Ishikawa (cell line): ENCODE measurements around the gene NFU1.

ENCODE experiments used
- MAX ChIP-seq: IDR thresholded peaks from 2 replicates; pipeline ENCODE4 v1.6.1; 2012
- RAD21 ChIP-seq: IDR thresholded peaks from 2 replicates; pipeline ENCODE4 v1.6.1; 2012; ENCODE audit warnings: low read depth
- REST ChIP-seq: IDR thresholded peaks from 2 replicates; pipeline ENCODE4 v1.6.1; 2012; ENCODE audit warnings: low read depth, mild to moderate bottlenecking
- USF1 ChIP-seq: IDR thresholded peaks from 2 replicates; pipeline ENCODE4 v1.6.1; 2012
- ZBTB7A ChIP-seq: IDR thresholded peaks from 2 replicates; pipeline ENCODE4 v1.6.1; 2012; ENCODE audit warnings: low read depth

- TF ChIP-seq REST: no peak
- TF ChIP-seq MAX: no peak
- TF ChIP-seq RAD21: no peak
- no peak for TF ChIP-seq USF1
- no peak for TF ChIP-seq ZBTB7A
Observed at GRCh38 chr2:69483696-69484095, 46.5 kb upstream of the NFU1 start.
